Epithelial cell of proximal tubule (primary cell): ENCODE results near the gene ATG4D. TPM values are rescaled to one million over a fixed set of nuclear protein-coding genes. Genes with fewer than 3 reads are reported as not detected.

Experiments
- DNase-seq: peaks from one replicate; pipeline ENCODE4 v3.0.0-alpha.2; 2011; ENCODE audit warnings: low read depth
- H3K4me3 ChIP-seq: 2 replicates; pipeline ENCODE4 v1.5.1; 2011; ENCODE audit warnings: low read depth, mild to moderate bottlenecking, low read length
- CTCF ChIP-seq: conservative IDR thresholded peaks from 2 replicates; pipeline ENCODE4 v1.5.1; 2012; ENCODE audit warnings: low read depth, mild to moderate bottlenecking, low read length
- total RNA-seq: library from RNA; depleted of rRNA; stranded (reverse); fragments of >200 nt; gene quantifications from 2 replicates; pipeline ENCODE4 v1.2.3, GENCODE V29; 2015

The ATG4D gene
- total RNA-seq, 1 donor from 2014 or later = 31.4 TPM

DNA sequence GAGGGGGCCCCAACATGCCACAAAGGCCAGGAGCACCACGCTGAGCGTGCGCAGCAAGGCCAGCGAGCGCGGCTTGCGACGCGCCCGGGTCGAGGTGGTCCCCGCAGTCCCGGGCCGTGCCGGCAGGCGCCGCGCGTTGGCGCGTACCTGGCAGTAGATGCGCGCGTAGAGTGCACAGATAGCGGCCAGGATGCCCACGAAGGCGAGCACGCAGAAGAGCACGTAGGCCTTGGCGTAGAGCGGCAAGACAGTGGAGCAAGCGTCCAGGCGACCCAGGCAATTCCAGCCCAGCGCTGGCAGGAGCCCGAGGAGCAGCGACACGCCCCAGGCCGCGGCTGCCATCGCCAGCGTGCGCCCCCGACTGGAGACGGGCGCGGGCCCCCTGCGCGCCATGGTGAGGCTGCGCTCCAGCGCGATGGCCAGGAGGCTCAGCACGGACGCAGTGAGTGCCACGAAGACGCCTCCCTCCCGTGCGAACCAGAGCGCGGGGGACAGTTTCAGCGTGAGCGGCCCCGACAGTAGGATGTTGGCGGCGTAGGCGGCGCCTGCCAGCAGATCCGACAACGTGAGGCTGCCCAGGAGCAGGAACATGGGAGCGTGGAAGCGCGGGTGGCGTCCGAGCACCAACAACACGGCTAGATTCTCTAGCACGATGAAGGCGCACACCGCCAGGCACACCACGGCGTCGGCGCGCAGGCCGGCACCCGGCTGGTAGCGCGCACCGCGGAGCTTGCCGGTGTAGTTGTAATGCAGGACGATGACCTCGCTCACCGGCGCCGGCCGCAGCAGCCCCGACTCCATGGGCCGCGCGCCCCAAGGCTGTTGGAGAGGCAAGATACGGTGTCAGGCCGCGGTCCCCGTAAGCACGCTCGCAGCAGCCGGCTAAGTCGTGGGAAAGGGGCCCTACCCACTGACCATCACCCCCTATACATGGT is 29.2 kb upstream of the ATG4D start:
- no peak for DNase-seq
- no peak overlapping the region for H3K4me3 ChIP-seq
- TF ChIP-seq CTCF = no peak

DNA sequence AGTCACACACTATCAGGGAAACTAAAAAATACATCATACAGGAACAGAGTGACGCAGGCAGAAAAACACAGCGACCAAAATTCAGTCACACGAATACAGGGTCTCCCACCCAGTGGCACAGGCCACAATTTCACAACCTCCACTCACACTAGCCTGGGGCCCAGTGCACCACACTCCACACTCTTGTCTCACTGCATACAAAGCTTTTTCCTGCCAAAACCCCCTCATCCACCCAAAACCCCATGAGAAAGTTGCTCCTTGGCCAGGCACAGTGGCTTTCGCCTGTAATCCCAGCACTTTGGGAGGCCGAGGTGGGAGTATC is 27.7 kb upstream of the ATG4D start:
- no peak for TF ChIP-seq CTCF
- no peak for DNase-seq
- no peak overlapping the region for H3K4me3 ChIP-seq

DNA sequence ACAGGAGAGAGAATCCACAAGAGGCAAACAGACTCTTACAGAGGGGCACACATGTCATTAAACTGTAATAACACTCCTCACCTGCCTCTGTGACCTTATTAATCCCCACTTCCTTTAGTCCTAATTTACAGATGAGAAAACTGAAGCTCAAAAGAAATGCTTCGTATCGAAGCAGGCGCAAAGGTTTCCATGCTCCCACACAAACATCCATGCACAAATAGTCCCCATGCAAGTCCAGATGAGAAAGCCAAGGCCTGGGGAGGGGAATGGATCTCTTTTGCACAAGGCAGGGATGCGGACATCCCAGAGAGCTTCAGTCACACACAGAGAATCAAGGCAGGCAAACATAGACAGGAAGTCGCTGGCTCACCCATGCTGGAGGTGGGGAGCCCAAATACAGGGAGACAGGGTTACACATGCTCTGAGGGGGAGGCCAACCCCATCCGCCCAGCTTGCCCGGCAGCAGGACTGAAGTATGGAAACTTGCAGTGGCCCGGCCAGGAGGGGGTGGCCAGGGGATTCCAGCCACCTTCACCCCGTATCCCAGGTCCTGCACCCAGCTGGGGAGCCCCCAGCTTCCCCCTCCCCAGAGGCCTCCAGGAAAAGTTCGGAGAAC is 26.9 kb upstream of the ATG4D start:
- no peak overlapping the region for H3K4me3 ChIP-seq
- no peak for TF ChIP-seq CTCF
- DNase-seq = no peak

DNA sequence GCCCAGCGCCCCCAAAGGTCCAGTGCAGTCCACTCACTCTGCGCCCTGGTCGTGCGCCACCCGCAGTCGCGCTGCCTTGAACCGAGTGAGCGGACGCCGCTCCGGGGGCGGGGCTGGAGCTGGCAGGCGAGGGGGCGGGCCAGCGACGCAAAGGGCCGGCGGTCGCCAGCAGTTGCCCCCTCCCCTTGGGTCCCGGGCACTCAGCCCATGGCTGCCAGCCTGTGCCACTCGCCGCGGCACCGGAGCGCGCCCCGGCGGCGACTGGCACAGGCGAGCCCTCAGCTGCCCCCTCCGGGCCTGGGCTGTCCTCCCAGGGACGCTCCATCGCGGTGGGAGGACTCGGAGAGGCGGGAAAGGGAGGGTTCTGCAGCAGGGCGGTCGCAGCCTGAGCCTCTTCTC is 26.3 kb upstream of the ATG4D start, which contains the start of gene S1PR5:
Gene S1PR5 (minus strand): TSS at position 87 of the 399 bp plus-strand sequence. CDS start 2,436 bp downstream, outside the sequence.
- TF ChIP-seq CTCF = no peak
- H3K4me3 ChIP-seq = no peak within 1 kb of the TSS
- DNase-seq = no peak

- H3K4me3 ChIP-seq = no peak overlapping the region
- DNase-seq = no peak
- TF ChIP-seq CTCF = no peak
These were observed 25.8 kb upstream of the ATG4D start for GRCh38 chr19:10517760-10518443.

- no peak overlapping the region for H3K4me3 ChIP-seq
- no peak for TF ChIP-seq CTCF
- DNase-seq = no peak
These were observed 25.0 kb upstream of the ATG4D start for GRCh38 chr19:10518444-10519361.
